Measurements from ENCODE around the gene SERPINB8.
A peak's percentile ranks its signal among the peaks of the same experiment; 100 is the strongest.

Gene SERPINB8

DNA sequence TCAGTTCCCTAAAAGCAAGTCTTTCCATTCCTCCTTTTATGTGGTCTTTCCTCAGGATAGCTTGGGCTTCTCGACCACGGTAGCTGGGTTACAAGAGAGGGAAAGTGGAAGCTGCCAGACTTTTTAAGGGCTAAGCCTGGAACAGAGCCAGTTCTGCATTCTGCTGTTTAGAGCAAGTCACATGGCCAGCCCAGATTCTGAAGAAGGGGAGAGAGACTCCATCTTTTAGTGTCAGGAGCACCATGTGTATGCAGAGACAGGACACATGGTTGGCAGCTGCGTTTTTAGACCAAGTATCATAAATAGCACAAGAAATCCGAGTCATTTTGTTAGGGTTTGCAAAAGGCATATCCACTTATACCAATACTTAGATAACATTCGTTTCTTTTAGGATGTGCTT lies 16.1 kb upstream of the SERPINB8 start:
- peaks cover 36% of the 10 kb centered on the region for H3K27me3 Mint-ChIP-seq
- H3K4me3 Mint-ChIP-seq, result no peak overlapping the region
- peaks cover 4% of the 10 kb centered on the region for H3K9me3 Mint-ChIP-seq
- no peak overlapping the region for H3K27ac Mint-ChIP-seq
- H3K4me1 Mint-ChIP-seq (ENCODE audit: low read depth), result peaks cover 29% of the 10 kb centered on the region
- H3K36me3 Mint-ChIP-seq (ENCODE audit: low read depth), result peaks cover 10% of the 10 kb centered on the region

DNA sequence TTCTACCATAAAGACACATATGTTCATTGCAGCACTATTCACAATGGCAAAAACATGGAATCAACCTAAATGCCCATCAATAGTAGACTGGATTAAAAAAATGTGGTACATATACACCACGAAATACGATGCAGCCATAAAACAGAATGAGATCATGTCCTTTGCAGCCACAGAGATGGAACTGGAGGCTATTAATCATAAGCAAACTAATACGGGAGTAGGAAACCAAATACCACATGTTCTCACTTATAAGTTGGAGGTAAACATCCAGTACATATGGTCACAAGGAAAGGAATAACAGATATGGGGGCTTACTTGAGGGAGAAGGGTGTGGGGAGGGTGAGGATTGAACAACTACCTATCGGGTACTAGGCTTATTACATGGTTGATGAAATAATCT lies 13.1 kb upstream of the SERPINB8 start:
- peaks cover 5% of the 10 kb centered on the region for H3K36me3 Mint-ChIP-seq (ENCODE audit: low read depth)
- peaks cover 5% of the 10 kb centered on the region for H3K4me1 Mint-ChIP-seq (ENCODE audit: low read depth)
- peaks cover 54% of the 10 kb centered on the region for H3K27me3 Mint-ChIP-seq
- H3K27ac Mint-ChIP-seq, result no peak overlapping the region
- H3K4me3 Mint-ChIP-seq, result no peak overlapping the region
- H3K9me3 Mint-ChIP-seq, result no peaks in the 10 kb centered on the region

DNA sequence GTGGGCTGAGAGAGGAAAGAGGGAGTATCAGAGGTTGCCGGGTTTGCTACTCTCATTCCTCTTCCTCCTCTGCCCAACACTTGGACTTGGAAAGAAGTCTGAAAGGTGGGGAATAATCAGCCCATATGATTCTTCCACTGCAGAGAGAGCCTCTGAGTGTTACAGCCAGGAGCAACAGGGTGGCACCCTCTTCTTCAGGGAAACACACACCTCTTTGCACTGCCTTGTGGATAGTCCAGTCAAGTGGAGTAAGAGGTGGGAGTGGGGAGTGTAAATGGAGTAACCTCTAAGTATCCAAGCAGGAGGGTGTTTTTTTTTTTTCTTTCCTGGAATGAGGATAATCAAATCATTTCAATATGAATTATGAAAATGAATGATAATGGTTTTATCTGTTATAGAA lies 9.0 kb upstream of the SERPINB8 start:
- no peak overlapping the region for H3K27ac Mint-ChIP-seq
- H3K36me3 Mint-ChIP-seq (ENCODE audit: low read depth), result no peaks in the 10 kb centered on the region
- peaks cover 39% of the 10 kb centered on the region for H3K27me3 Mint-ChIP-seq
- H3K9me3 Mint-ChIP-seq, result no peaks in the 10 kb centered on the region
- no peak overlapping the region for H3K4me3 Mint-ChIP-seq
- peaks cover 7% of the 10 kb centered on the region for H3K4me1 Mint-ChIP-seq (ENCODE audit: low read depth)

DNA sequence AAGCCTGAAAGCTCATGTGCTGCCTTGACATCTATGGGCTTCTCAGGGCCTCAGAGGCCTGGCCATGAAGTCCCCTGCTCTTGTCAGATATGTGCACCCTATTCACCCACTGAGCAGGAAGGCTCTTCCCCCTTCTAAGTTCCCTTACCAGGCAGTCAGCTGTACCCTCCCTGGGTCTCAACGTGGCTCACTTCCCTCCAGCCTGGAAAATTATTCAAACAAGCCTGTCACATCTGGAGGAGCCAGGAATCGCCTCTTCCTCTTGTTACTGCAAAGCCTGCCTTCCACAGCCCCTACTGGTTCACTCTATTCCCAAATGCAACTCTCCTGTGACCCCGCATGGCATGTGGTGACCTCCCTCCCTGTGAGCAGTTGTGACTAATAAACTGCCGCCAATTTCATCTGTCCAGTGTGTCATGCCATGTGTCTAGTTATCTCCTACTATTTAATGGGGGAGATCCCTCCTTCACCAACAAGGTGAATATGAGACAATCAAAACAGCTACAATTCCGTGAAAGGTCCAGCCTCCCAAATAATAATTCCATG lies 8.4 kb upstream of the SERPINB8 start:
- peaks cover 33% of the 10 kb centered on the region for H3K27me3 Mint-ChIP-seq
- no peaks in the 10 kb centered on the region for H3K36me3 Mint-ChIP-seq (ENCODE audit: low read depth)
- H3K9me3 Mint-ChIP-seq, result no peaks in the 10 kb centered on the region
- H3K4me3 Mint-ChIP-seq, result no peak overlapping the region
- peaks cover 7% of the 10 kb centered on the region for H3K4me1 Mint-ChIP-seq (ENCODE audit: low read depth)
- H3K27ac Mint-ChIP-seq, result no peak overlapping the region

DNA sequence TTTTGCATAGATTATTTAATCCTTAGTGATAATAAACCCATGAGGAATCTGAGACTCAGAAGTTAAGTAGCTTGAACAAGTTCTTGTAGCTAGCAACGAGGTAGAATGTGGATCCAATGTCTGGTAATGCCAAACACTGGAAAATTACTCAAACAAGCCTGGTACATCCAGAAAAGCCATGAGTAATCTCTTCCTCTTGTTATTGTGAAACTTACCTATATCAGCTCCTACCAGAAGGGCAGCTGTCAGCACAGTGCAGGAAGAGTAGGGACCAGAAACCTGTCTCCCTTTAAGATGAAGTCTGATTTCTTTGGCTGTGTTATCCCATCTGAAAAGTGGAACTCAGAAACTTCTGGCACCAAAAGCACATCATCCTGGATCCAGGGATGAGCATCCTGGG lies 7.7 kb upstream of the SERPINB8 start:
- Mint-ChIP-seq H3K36me3 (ENCODE audit: low read depth) (no peaks in the 10 kb centered on the region), H3K9me3 (no peaks in the 10 kb centered on the region), H3K4me3 (no peak overlapping the region), H3K27ac (no peak overlapping the region), H3K4me1 (ENCODE audit: low read depth) (peaks cover 7% of the 10 kb centered on the region), H3K27me3 (peaks cover 27% of the 10 kb centered on the region)

DNA sequence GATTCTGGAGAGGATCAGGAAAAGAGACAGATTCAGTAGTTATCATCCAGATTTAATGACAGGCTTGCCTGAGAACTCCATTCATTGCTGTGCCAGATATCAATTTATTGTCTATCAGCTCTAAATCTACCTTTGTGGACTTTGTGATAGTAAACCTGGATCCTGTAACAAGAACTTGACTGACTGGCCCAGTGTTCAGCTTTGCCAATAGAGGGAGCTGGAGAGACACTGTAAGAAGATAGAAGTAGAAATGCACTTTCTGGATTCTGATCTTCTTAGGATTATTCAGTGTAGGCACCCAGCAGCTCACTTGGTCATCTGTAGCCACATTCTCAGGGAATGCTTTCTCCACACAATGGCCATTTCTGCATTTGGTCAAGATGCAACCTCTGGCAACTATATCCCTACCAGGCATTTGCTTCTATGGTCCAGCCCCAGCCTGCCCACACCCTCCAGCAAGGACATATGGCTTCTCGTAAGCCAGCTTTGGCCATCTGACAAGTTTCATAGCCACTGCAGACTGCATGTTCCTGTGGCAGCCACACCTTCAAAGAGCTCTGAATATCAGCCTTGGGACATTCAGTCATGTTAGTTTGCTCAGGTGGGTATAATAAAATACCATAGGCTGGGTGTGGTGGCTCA lies 6.1 kb upstream of the SERPINB8 start:
- Mint-ChIP-seq H3K4me1 (ENCODE audit: low read depth) (peaks cover 9% of the 10 kb centered on the region), H3K9me3 (no peaks in the 10 kb centered on the region), H3K27ac (no peak overlapping the region), H3K36me3 (ENCODE audit: low read depth) (no peaks in the 10 kb centered on the region), H3K4me3 (no peak overlapping the region), H3K27me3 (peaks cover 19% of the 10 kb centered on the region)

DNA sequence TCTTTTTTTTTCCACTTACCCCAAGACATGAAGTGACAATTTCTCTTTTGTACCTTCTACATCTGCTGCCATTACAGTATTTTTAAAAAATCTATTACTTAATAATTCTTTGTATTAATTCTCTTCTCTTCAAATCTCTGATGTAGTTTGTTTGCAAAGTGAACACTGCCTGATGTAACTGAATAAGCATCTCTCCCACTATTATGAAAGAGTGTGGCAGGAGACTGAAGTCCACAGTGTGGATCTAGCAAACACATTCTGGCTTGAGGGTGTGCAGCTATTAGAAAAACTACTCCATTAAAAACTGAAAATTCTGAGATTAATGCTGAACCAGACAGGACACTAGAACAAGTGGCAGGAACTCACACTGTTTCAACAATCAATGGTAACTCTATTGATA lies 5.0 kb upstream of the SERPINB8 start:
- Mint-ChIP-seq H3K4me1 (ENCODE audit: low read depth) (peaks cover 20% of the 10 kb centered on the region), H3K27ac (no peak overlapping the region), H3K36me3 (ENCODE audit: low read depth) (no peaks in the 10 kb centered on the region), H3K27me3 (peaks cover 10% of the 10 kb centered on the region), H3K9me3 (no peaks in the 10 kb centered on the region), H3K4me3 (no peak overlapping the region)

DNA sequence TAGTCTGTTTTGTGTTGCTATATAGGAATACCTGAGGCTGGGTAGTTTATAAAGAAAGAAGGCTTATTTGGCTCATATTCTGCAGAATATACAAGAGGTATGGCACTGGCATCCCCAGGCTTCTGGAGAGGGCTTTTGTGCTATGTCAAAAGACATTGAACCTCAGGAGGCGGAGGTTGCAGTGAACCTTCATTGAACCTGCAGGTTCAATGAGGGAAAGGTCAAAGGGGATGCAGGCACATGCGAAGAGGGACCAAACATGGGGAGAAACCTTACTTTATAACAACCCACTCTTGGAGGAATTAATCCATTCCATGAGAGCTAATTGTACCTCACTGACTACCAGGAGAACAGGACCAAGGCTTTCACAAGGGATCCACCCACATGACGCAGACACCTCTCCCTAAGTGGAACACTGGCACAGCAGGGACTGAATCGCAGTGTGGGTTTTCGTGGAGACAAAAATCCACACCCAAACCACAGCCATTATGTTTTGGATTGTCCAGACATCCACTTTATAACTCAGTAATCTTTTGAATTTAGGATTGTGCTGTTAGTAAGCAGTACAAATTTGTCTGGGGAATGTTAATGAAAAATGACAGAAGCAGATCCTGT lies 4.1 kb upstream of the SERPINB8 start:
- Mint-ChIP-seq H3K4me1 (ENCODE audit: low read depth) (peaks cover 24% of the 10 kb centered on the region), H3K36me3 (ENCODE audit: low read depth) (no peaks in the 10 kb centered on the region), H3K9me3 (no peaks in the 10 kb centered on the region), H3K4me3 (no peak overlapping the region), H3K27me3 (peaks cover 5% of the 10 kb centered on the region), H3K27ac (no peak overlapping the region)

DNA sequence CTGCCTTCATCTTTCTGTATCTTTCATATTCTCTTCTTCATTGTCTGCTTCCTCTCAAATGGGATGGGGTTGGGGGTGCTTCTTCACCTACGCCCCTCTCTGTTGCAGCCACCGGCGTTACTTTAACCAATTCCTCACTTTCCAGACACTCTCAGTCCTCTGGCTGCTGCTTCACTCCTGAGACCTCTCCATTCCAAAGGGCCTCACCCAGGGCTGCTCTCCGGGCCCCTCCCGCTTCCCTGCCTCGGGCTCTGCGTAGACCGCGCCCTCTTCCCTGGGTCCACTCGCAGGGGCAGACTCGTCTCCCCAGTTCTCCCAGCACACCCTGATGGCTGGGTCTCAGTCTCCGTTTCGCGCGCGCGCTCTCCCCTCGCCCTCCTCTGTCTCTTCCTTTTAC lies 926 bp downstream of the SERPINB8 start:
- peak overlapping the region; percentile 91 for H3K4me3 Mint-ChIP-seq
- H3K27ac Mint-ChIP-seq, result peak overlapping the region; percentile 96
- H3K27me3 Mint-ChIP-seq, result no peaks in the 10 kb centered on the region
- no peaks in the 10 kb centered on the region for H3K36me3 Mint-ChIP-seq (ENCODE audit: low read depth)
- H3K9me3 Mint-ChIP-seq, result no peaks in the 10 kb centered on the region
- H3K4me1 Mint-ChIP-seq (ENCODE audit: low read depth), result peaks cover 61% of the 10 kb centered on the region

DNA sequence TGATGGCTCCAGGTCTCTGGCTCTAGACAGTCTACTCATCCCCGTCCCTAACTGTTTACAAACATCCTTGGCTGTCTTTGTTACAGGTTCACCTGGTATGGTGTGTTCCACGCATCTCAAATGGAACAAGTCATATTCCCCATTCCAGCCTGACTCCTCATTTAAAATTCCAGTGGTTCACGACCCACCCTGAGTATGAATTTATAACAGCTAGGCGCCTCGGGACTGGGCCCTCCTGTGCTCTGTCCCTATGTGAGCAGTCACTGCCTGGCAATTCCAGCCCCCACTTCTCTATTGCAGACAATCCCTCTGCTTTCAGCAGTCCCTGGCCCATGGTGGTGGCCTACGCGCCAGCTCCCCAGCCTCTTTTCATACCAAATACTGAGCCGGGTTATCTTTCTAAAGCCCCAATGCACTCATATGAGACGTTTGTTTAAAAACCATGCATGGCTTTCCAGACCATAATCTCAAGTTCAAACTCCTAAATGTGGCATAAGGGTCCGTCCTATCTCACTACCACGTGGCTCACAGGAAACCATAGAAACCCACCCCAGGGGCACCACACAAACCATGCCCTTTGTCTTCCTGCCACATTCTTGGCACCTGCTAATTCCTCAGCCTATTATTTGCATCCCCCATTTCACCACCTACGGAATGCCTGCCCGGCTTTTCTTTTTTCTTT lies 1.6 kb downstream of the SERPINB8 start:
- peaks cover 61% of the 10 kb centered on the region for H3K4me1 Mint-ChIP-seq (ENCODE audit: low read depth)
- H3K9me3 Mint-ChIP-seq, result no peaks in the 10 kb centered on the region
- H3K27me3 Mint-ChIP-seq, result no peaks in the 10 kb centered on the region
- H3K27ac Mint-ChIP-seq, result peak overlapping the region; percentile 96
- H3K4me3 Mint-ChIP-seq, result peak overlapping the region; percentile 91
- no peaks in the 10 kb centered on the region for H3K36me3 Mint-ChIP-seq (ENCODE audit: low read depth)

DNA sequence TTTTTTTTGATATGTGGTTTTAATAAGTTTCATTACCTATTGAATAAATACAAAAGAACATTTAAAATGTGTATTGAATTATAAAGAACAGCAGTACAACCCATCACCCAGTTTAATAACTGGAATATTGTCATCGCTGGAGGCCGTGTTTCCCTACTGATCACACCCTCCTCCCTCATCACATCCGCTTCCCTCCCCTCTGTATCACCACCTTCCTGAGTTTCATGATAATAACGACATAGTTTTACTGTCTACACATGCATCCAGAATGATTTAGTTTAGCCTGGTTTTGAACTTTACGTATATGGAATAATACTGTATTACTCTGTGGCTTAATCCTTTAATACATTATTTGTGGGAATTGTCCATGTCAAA lies 2.1 kb downstream of the SERPINB8 start:
- Mint-ChIP-seq H3K27me3 (no peaks in the 10 kb centered on the region), H3K36me3 (ENCODE audit: low read depth) (no peaks in the 10 kb centered on the region), H3K9me3 (no peaks in the 10 kb centered on the region), H3K4me1 (ENCODE audit: low read depth) (peaks cover 61% of the 10 kb centered on the region), H3K27ac (peak overlapping the region; percentile 96), H3K4me3 (peak overlapping the region; percentile 91)

DNA sequence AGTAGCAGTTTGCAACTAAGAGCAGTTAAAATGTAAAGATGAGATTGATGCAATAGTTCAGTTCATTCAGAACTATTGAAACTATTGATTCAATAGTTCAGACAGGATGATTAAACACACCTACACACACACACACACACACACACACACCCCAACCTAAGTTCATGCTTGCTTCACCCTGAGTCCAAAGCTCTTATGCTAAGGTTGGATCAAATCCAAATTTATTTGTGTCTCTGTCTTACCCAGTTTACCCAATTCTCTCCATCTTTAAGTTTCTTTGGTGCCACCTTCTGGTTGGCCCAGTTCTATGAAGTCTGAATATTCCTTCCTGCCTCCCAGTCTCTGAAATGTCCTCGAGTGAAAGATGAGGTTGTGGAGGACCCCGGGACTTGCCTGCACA lies 5.1 kb downstream of the SERPINB8 start:
- Mint-ChIP-seq H3K4me3 (no peak overlapping the region), H3K27ac (no peak overlapping the region), H3K9me3 (no peaks in the 10 kb centered on the region), H3K36me3 (ENCODE audit: low read depth) (no peaks in the 10 kb centered on the region), H3K4me1 (ENCODE audit: low read depth) (peaks cover 54% of the 10 kb centered on the region), H3K27me3 (no peaks in the 10 kb centered on the region)

DNA sequence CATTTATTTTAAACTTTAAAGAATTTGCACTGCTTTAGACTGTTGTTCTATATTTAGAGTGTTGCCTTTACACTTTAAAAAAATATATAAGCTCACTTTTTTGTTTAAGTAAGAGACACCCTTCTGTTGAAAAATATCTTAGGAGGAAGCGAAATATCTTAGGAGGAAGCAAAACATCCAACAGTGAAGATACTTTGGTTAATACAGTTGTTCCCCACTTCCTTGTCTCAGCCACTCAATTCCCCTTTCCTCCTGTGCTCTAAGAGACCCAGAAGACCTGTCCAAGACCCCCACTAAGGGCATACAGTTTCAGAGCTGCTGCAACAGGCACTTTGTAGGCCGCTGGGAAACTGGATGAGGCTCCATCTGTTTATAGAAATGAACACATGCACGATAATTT lies 5.7 kb downstream of the SERPINB8 start:
- Mint-ChIP-seq H3K4me1 (ENCODE audit: low read depth) (peaks cover 53% of the 10 kb centered on the region), H3K27ac (no peak overlapping the region)

DNA sequence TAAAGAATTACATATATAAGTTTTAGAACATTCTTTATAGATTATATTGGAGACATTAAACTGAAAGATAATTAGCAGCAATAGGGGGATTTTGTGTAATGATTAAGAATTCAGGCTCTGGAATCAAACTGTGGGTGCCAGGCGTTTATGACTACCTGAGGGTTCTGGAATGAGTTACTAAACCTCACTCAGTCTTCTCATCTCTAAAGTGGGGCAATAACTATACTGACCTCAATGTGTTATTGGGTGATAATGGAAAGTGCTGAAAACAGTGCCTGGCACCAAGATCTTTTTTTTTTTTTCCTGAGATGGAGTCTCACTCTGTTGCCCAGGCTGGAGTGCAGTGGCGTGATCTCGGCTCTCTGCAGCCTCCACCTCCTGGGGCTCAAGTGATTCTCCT lies 7.2 kb downstream of the SERPINB8 start:
- Mint-ChIP-seq H3K36me3 (ENCODE audit: low read depth) (peaks cover 14% of the 10 kb centered on the region), H3K27ac (no peak overlapping the region), H3K4me1 (ENCODE audit: low read depth) (peaks cover 39% of the 10 kb centered on the region), H3K27me3 (no peaks in the 10 kb centered on the region), H3K9me3 (no peaks in the 10 kb centered on the region), H3K4me3 (no peak overlapping the region)

More for the DNA sequence above, 5.7 kb downstream of the SERPINB8 start:
- Mint-ChIP-seq H3K36me3 (ENCODE audit: low read depth) (no peaks in the 10 kb centered on the region), H3K9me3 (no peaks in the 10 kb centered on the region), H3K27me3 (no peaks in the 10 kb centered on the region), H3K4me3 (no peak overlapping the region)

DNA sequence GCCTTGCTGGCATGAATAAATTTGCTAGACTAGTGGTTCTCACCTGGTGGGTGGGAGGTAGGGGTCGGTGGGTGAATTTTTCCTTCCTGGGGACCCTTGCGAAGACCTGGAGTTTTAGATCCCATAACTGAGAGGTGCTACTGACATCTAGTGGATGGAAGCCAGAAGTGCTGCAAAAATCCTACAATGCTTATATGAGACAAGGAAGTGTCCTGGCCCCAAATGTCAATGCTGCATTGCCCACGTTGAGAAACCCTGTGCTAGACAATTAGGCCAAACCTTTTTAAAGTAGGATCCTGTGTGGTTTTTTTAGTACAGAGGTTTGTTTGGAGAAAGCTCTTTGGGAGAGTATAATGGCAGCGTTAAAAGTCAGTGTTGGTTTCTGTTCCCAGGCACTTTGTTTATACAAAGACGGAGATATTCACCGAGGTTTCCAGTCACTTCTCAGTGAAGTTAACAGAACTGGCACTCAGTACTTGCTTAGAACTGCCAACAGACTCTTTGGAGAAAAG lies 9.6 kb downstream of the SERPINB8 start:
- Mint-ChIP-seq H3K9me3 (no peaks in the 10 kb centered on the region), H3K4me3 (no peak overlapping the region), H3K36me3 (ENCODE audit: low read depth) (peaks cover 36% of the 10 kb centered on the region), H3K27ac (no peak overlapping the region), H3K4me1 (ENCODE audit: low read depth) (peaks cover 21% of the 10 kb centered on the region), H3K27me3 (no peaks in the 10 kb centered on the region)

All from stimulated activated naive CD8-positive, alpha-beta T cell treated with anti-CD3 and anti-CD28 coated beads, Interleukin-15, Interleukin-2, amounts not matched to agents 100 ng/mL and 50 ng/mL, for 24 hours (primary cell).